Measurements from ENCODE around the gene CARS2.

GRCh38 chr13:110696776-110697175, 9.1 kb downstream of the CARS2 start:
- no peak for TF ChIP-seq CTCF (IDR thresholded peaks at IDR 0.05; ENCODE audit: borderline replicate concordance, extremely low read depth, low read length, poor library complexity, severe bottlenecking)
- TF ChIP-seq EZH2 (IDR thresholded peaks at IDR 0.05; ENCODE audit: borderline replicate concordance, low read depth, low read length, severe bottlenecking) = no peak

Measured in DND-41 (cell line).